ENCODE data around the gene GALNTL6.

GALNTL6 gene

GRCh38 chr4:172938072-172938829, 1125.0 kb downstream of the GALNTL6 start:
- Histone ChIP-seq H3F3A (ENCODE audit: low read depth) (no peaks in the 10 kb centered on the region), H3K36me3 (ENCODE audit: insufficient read depth, low read length) (no peaks in the 10 kb centered on the region), H3K9me3 (ENCODE audit: insufficient read depth, low read depth, low read length) (no peaks in the 10 kb centered on the region), H2AFZ (ENCODE audit: low read length) (no peak overlapping the region), H3K9ac (ENCODE audit: low read depth, low read length, poor library complexity, severe bottlenecking) (no peak overlapping the region), H3K27me3 (ENCODE audit: insufficient read depth, low read length, poor library complexity, severe bottlenecking) (no peaks in the 10 kb centered on the region), H3K79me2 (ENCODE audit: insufficient read depth, low read length) (no peaks in the 10 kb centered on the region), H3K4me2 (ENCODE audit: low read depth, low read length, poor library complexity, severe bottlenecking) (no peak overlapping the region), H3K4me3 (ENCODE audit: low read length, poor library complexity, severe bottlenecking) (no peak overlapping the region), H3K4me1 (ENCODE audit: insufficient read depth, low read length, poor library complexity, severe bottlenecking) (no peaks in the 10 kb centered on the region), H3K9me2 (replicated peaks; ENCODE audit: low read depth, low read length) (no peaks in the 10 kb centered on the region), H4K20me1 (ENCODE audit: insufficient read depth, low read length, poor library complexity, severe bottlenecking) (no peaks in the 10 kb centered on the region)
- TF ChIP-seq EZH2phosphoT487 (IDR thresholded peaks at IDR 0.05; ENCODE audit: borderline replicate concordance) (no peak), CTCF (conservative IDR thresholded peaks at IDR 0.05; ENCODE audit: low read length) (no peak)

- Histone ChIP-seq H4K20me1 (ENCODE audit: insufficient read depth, low read length, poor library complexity, severe bottlenecking) (no peaks in the 10 kb centered on the region), H3K4me2 (ENCODE audit: low read depth, low read length, poor library complexity, severe bottlenecking) (no peak overlapping the region), H3K79me2 (ENCODE audit: insufficient read depth, low read length) (no peaks in the 10 kb centered on the region), H3K4me3 (ENCODE audit: low read length, poor library complexity, severe bottlenecking) (no peak overlapping the region), H3K27me3 (ENCODE audit: insufficient read depth, low read length, poor library complexity, severe bottlenecking) (no peaks in the 10 kb centered on the region), H3F3A (ENCODE audit: low read depth) (no peaks in the 10 kb centered on the region), H3K4me1 (ENCODE audit: insufficient read depth, low read length, poor library complexity, severe bottlenecking) (no peaks in the 10 kb centered on the region), H3K9ac (ENCODE audit: low read depth, low read length, poor library complexity, severe bottlenecking) (no peak overlapping the region), H2AFZ (ENCODE audit: low read length) (no peak overlapping the region), H3K9me3 (ENCODE audit: insufficient read depth, low read depth, low read length) (no peaks in the 10 kb centered on the region), H3K9me2 (replicated peaks; ENCODE audit: low read depth, low read length) (no peaks in the 10 kb centered on the region), H3K36me3 (ENCODE audit: insufficient read depth, low read length) (no peaks in the 10 kb centered on the region)
- TF ChIP-seq CTCF (conservative IDR thresholded peaks at IDR 0.05; ENCODE audit: low read length): no peak
- no peak for TF ChIP-seq EZH2phosphoT487 (IDR thresholded peaks at IDR 0.05; ENCODE audit: borderline replicate concordance)
Observed at GRCh38 chr4:172938870-172939269, 1125.7 kb downstream of the GALNTL6 start.

- Histone ChIP-seq H2AFZ (ENCODE audit: low read length) (no peak overlapping the region), H3K4me1 (ENCODE audit: insufficient read depth, low read length, poor library complexity, severe bottlenecking) (no peaks in the 10 kb centered on the region), H3K4me3 (ENCODE audit: low read length, poor library complexity, severe bottlenecking) (no peak overlapping the region), H3F3A (ENCODE audit: low read depth) (no peaks in the 10 kb centered on the region), H4K20me1 (ENCODE audit: insufficient read depth, low read length, poor library complexity, severe bottlenecking) (no peaks in the 10 kb centered on the region), H3K36me3 (ENCODE audit: insufficient read depth, low read length) (no peaks in the 10 kb centered on the region), H3K9me3 (ENCODE audit: insufficient read depth, low read depth, low read length) (no peaks in the 10 kb centered on the region), H3K9me2 (replicated peaks; ENCODE audit: low read depth, low read length) (no peaks in the 10 kb centered on the region), H3K4me2 (ENCODE audit: low read depth, low read length, poor library complexity, severe bottlenecking) (no peak overlapping the region), H3K9ac (ENCODE audit: low read depth, low read length, poor library complexity, severe bottlenecking) (no peak overlapping the region), H3K79me2 (ENCODE audit: insufficient read depth, low read length) (no peaks in the 10 kb centered on the region), H3K27me3 (ENCODE audit: insufficient read depth, low read length, poor library complexity, severe bottlenecking) (no peaks in the 10 kb centered on the region)
- TF ChIP-seq EZH2phosphoT487 (IDR thresholded peaks at IDR 0.05; ENCODE audit: borderline replicate concordance) (no peak), CTCF (conservative IDR thresholded peaks at IDR 0.05; ENCODE audit: low read length) (no peak)
Observed at GRCh38 chr4:172942840-172943239, 1129.6 kb downstream of the GALNTL6 start.
